Omental fat pad (tissue), 4 donors: ENCODE data around the gene AGT. TPM values are rescaled to one million over a fixed set of nuclear protein-coding genes. Genes with fewer than 3 reads are reported as not detected.

Experiments
- ATAC-seq: fragments of 150-250 bp; one replicate; pipeline ENCODE4 v1.9.1; 2016; ENCODE audit warnings: mild to moderate bottlenecking, moderate library complexity; ENCODE audit not compliant: low FRiP score
- DNase-seq: peaks from one replicate; pipeline ENCODE4 v3.0.0-alpha.2; 2019; ENCODE audit warnings: low spot score
- total RNA-seq, 4 donors: library from RNA; depleted of rRNA; stranded (reverse); fragments of >200 nt; gene quantifications; one replicate each; pipeline ENCODE4 v1.1.0, GENCODE V29; 2016
- TF ChIP-seq, protein P1 (sequence below), 3 donors: fragments of 450-650 bp; IDR thresholded peaks; one replicate each; pipeline ENCODE4 v1.5.1; 2016 to 2017; ENCODE audit warnings: antibody characterized with exemption in 3 of 3, mild to moderate bottlenecking in 3 of 3, moderate library complexity in 2 of 3

The AGT gene
- total RNA-seq, 4 donors from 2014 or later: 2.5 to 10.7 (median 4.0) TPM

DNA sequence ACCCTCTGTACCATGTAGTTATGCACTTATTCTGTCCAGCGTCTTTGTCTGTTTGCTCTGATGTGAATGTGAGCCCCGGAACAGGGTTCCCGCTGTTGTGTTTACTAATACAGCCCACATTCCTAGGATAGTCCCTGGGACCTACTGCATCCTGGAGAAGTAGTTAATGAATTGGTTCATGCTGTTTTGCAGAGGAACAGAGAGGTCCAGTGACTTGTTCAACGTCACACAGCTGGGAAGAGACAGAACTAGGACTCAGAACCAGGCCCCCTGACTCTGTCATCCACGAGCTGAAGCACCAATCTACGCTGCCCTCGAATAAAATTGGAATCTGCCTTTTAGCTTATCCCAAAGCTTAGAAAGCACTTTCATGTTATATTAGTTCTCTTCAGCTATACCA is 784 bp downstream of the AGT start:
- TF ChIP-seq, protein P1, sequence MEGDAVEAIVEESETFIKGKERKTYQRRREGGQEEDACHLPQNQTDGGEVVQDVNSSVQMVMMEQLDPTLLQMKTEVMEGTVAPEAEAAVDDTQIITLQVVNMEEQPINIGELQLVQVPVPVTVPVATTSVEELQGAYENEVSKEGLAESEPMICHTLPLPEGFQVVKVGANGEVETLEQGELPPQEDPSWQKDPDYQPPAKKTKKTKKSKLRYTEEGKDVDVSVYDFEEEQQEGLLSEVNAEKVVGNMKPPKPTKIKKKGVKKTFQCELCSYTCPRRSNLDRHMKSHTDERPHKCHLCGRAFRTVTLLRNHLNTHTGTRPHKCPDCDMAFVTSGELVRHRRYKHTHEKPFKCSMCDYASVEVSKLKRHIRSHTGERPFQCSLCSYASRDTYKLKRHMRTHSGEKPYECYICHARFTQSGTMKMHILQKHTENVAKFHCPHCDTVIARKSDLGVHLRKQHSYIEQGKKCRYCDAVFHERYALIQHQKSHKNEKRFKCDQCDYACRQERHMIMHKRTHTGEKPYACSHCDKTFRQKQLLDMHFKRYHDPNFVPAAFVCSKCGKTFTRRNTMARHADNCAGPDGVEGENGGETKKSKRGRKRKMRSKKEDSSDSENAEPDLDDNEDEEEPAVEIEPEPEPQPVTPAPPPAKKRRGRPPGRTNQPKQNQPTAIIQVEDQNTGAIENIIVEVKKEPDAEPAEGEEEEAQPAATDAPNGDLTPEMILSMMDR (IDR thresholded peaks at IDR 0.05): no peak
- DNase-seq (no peak), ATAC-seq (no peak)

DNA sequence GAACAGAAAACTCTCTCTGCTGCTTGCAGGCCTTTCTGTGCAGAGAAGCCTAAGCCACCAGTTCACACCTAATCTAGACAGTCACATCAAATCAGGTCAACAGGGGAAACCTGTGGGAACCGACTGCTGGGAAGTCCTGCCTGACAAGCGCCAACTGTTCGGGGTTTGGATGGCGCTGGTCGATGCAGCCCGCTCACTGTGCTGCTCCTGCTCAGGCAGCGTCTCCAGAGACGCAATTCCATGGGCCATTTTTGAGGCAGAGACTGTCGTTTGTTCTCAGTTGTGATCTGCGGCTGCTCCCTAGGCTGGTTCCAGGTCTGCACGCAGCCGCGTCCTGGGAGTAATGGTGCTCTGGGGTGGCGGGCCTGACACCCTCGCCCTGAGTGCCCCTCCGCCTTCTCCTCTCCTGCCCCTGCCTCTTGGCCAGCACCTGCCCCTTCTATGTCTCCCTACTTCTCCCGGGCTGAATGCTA is 1.4 kb downstream of the AGT start:
- DNase-seq (no peak), ATAC-seq (no peak)
- TF ChIP-seq, protein P1 (IDR thresholded peaks at IDR 0.05): no peak

DNA sequence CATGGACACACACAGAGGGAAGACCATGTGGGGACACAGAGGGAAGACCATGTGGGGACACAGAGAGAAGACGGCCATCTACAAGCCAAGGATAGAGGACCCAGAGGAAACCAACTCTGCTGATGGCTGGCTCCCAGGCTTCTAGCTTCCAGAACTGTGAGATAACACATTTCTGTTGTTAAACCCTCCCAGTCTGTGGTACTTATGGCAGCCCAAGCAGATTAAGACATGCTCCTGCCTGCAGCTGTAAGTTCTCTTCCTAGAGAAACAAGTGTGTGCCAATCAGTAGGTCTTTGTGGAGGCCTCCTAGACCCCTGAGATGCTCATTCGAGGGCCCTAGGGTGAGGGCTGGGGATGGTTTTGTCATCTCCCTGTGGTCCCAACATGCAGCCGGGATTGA is 2.7 kb downstream of the AGT start:
- ATAC-seq (no peak), DNase-seq (no peak)
- TF ChIP-seq, protein P1 (IDR thresholded peaks at IDR 0.05): no peak

DNA sequence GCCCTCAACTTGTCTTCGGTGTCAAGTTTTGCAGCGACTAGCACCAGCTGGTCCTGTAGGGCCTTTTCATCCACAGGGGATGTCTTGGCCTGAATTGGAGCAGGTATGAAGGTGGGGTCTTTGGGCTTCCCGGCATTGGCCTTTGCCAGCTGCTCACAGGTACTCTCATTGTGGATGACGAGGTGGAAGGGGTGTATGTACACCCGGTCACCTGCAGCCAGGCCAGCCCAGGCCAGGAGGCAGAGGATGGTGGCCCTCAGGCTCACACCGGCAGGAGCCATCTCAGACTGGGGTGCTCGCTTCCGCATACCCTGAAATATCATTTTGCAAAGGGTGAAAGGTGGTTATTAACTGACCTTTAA is 3.4 kb downstream of the AGT start:
- DNase-seq (no peak), ATAC-seq (no peak)
- TF ChIP-seq, protein P1 (IDR thresholded peaks at IDR 0.05): no peak

DNA sequence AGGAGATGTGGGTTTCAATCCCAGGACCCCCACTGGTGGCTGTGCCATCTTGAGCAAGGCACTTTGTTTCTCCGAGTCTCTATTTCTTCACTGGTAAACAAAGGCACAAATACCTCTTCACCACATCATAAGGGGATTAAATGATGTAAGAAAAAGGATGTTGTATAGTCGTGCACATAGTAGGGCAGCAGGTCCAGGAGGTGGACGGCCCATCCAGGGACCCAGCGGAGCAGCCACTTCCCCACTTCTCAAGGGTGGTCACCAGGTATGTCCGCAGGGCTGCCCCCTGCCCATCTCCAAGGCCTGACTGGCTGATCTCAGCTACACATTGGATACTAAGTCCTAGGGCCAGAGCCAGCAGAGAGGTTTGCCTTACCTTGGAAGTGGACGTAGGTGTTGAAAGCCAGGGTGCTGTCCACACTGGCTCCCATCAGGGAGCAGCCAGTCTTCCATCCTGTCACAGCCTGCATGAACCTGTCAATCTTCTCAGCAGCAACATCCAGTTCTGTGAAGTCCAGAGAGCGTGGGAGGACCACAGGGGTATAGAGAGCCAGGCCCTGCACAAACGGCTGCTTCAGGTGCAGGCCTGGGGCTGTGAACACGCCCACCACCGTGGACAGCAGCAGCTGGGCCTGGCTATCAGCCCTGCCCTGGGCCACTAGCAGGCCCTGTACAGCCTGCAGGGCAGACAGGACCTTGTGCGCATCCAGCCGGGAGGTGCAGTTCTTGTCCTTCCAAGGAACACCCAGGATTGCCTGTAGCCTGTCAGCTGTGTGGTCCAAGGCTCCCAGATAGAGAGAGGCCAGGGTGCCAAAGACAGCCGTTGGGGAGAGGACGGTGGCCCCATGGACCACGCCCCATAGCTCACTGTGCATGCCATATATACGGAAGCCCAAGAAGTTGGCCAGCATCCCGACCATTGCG is 4.0 kb downstream of the AGT start:
- DNase-seq (no peak), ATAC-seq (no peak)
- TF ChIP-seq, protein P1 (IDR thresholded peaks at IDR 0.05): no peak

DNA sequence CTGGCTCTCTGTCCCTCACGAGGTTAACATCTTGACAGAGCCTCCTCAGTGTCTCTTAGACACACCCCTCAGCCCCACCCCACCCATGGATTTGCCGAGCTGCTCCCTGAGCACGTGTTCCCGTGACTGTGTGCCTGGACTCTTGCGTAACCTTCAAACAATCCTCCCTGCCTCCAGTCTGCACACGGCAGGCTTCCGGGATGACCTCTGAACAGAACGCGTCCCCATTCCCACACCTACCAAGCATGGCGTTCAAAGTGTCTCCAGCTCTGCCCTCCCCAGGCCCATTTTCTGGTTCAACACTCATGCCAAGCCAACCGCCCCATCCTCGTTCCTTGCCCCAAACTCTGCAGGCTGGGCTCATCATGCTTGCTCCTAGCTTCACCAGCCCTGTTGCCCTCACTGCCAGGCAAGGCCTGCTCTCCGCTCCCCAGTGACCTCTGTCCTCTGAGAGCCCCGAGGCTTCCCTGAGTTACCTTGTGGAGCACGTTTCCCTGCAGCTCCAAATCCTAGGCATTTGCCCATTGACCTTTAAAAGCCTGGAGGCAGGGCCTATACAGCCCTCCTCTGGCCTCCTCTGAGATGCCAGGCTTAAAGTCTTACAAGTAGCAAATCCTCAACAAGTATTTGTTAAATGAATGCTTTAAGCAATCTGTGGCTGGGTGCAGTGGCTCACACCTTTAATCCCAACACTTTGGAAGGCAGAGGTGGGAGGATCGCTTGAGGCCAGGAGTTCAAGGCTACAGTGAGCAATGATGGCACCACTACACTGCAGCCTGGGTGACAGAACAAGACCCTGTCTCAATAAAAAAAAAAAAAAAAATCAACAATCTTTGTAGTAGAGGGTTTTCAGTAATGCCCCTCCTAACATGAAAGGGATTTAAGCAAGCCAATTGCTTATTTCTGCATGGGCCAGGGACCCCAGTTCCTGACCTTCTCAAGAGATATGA is 5.0 kb downstream of the AGT start:
- DNase-seq: no peak
- no peak for ATAC-seq
- TF ChIP-seq, protein P1 (IDR thresholded peaks at IDR 0.05): no peak
